Activated naive CD8-positive, alpha-beta T cell treated with anti-CD3 and anti-CD28 coated beads, Interleukin-2, amount 50 U/mL, for 24 hours (primary cell): ENCODE data around the gene LILRA5.
"Not testable (repeated sequence)": the region's sequence is repeated elsewhere in the genome, so short reads cannot be mapped to it uniquely, and the experiment has no call there.

Experiments used
- ATAC-seq: fragments of 150-1000 bp; cut with Tn5 transposase; one replicate; pipeline ENCODE4 v1.10.0; 2021
- DNase-seq: peaks from one replicate; pipeline ENCODE4 v3.0.0; 2021
- H3K27ac Mint-ChIP-seq: one replicate; pipeline ENCODE4 v1.8.0; 2021; ENCODE audit warnings: mild to moderate bottlenecking, mixed read lengths
- H3K27me3 Mint-ChIP-seq: one replicate; pipeline ENCODE4 v1.8.0; 2021; ENCODE audit warnings: mixed read lengths
- H3K36me3 Mint-ChIP-seq: one replicate; pipeline ENCODE4 v1.8.0; 2021; ENCODE audit warnings: low read depth, mixed read lengths
- H3K4me1 Mint-ChIP-seq: one replicate; pipeline ENCODE4 v1.8.0; 2021; ENCODE audit warnings: mixed read lengths
- H3K4me3 Mint-ChIP-seq: one replicate; pipeline ENCODE4 v1.8.0; 2021; ENCODE audit warnings: mild to moderate bottlenecking, moderate library complexity, mixed read lengths
- H3K9me3 Mint-ChIP-seq: one replicate; pipeline ENCODE4 v1.8.0; 2021; ENCODE audit warnings: mixed read lengths

Gene LILRA5

DNA sequence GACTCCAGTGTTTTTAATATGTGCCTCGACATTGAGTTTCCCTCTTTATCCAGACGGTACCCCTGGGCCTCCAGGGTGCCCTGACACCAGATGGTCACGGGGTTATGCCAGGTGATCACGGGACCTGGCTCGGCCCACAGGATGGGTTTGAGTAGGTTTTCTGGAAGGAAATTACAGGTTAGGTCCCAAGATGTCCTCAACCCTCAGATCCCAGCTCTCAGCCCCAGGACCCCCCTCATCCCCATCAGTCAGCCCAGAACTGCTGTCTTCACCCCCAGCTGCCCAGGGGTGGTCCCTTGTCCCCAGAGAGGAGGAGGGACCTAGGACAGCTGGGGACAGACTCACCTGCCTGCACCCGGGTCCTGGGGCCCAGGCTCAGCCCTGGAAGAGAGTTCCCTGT lies 25.6 kb upstream of the LILRA5 start:
- Mint-ChIP-seq H3K27ac (no peak overlapping the region), H3K4me1 (peaks cover 9% of the 10 kb centered on the region), H3K27me3 (no peaks in the 10 kb centered on the region), H3K36me3 (no peaks in the 10 kb centered on the region), H3K4me3 (no peak overlapping the region), H3K9me3 (no peaks in the 10 kb centered on the region)
- no peak for ATAC-seq
- DNase-seq: no peak

- no peak for ATAC-seq
- Mint-ChIP-seq H3K27me3 (no peaks in the 10 kb centered on the region), H3K36me3 (no peaks in the 10 kb centered on the region), H3K4me3 (no peak overlapping the region), H3K9me3 (no peaks in the 10 kb centered on the region), H3K27ac (no peak overlapping the region), H3K4me1 (peaks cover 9% of the 10 kb centered on the region)
- DNase-seq: no peak
Observed at GRCh38 chr19:54337858-54338230, 24.9 kb upstream of the LILRA5 start.

GRCh38 chr19:54336893-54337857 lies 24.2 kb upstream of the LILRA5 start:
- Mint-ChIP-seq H3K9me3 (no peaks in the 10 kb centered on the region), H3K36me3 (no peaks in the 10 kb centered on the region), H3K27ac (no peak overlapping the region), H3K4me1 (peaks cover 9% of the 10 kb centered on the region), H3K27me3 (no peaks in the 10 kb centered on the region), H3K4me3 (no peak overlapping the region)
- ATAC-seq (no peak), DNase-seq (no peak)

GRCh38 chr19:54335979-54336892 lies 23.3 kb upstream of the LILRA5 start:
- H3K36me3 Mint-ChIP-seq: no peaks in the 10 kb centered on the region
- H3K4me1 Mint-ChIP-seq: peaks cover 7% of the 10 kb centered on the region
- no peak overlapping the region for H3K27ac Mint-ChIP-seq

GRCh38 chr19:54335164-54335563 lies 22.2 kb upstream of the LILRA5 start:
- Mint-ChIP-seq H3K36me3 (no peaks in the 10 kb centered on the region), H3K9me3 (no peaks in the 10 kb centered on the region), H3K4me1 (peaks cover 7% of the 10 kb centered on the region), H3K27ac (no peak overlapping the region), H3K4me3 (no peak overlapping the region), H3K27me3 (no peaks in the 10 kb centered on the region)
- no peak for ATAC-seq
- no peak for DNase-seq

More at GRCh38 chr19:54335979-54336892, 23.3 kb upstream of the LILRA5 start:
- H3K9me3 Mint-ChIP-seq: no peaks in the 10 kb centered on the region
- DNase-seq (no peak), ATAC-seq (peak; percentile 18)
- no peaks in the 10 kb centered on the region for H3K27me3 Mint-ChIP-seq
- H3K4me3 Mint-ChIP-seq: no peak overlapping the region

DNA sequence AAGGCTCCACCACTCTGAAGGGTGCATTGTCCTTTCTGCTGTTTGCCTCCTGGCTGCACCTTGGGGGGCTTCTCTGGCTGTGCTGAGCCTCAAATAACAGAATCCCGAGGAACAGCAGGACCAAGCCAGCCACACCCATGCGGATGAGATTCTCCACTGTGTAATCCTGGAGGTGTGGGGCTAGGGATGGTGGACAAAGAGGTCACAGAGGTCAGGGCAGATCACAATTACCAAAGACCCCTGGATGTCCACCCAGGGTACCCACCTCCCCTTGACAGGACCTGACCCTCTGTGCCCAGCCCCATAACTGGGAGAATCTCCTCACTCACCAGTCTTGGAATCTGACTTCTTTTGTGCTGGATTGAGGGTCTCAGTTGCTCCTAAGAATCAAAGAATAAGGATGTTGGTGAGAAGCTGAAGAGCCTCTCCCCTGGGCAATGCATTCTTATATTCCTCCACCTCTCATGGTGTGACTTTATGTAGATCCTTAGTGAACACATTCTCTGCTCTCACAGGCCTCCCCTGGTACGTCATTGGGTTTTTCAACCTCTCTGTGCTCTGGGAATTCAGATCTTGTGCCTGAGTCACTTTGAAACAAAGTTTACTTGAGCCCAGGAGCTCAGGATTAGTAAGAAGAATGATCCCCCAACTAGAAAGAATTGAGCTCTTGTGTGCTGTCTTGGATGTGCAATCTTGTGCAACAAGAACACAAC lies 20.8 kb upstream of the LILRA5 start:
- DNase-seq (no peak), ATAC-seq (no peak)
- no peak overlapping the region for H3K4me3 Mint-ChIP-seq
- no peak overlapping the region for H3K27ac Mint-ChIP-seq
- peaks cover 2% of the 10 kb centered on the region for H3K9me3 Mint-ChIP-seq
- H3K27me3 Mint-ChIP-seq: no peaks in the 10 kb centered on the region
- H3K36me3 Mint-ChIP-seq: no peaks in the 10 kb centered on the region
- peaks cover 5% of the 10 kb centered on the region for H3K4me1 Mint-ChIP-seq

GRCh38 chr19:54332149-54332548 lies 19.2 kb upstream of the LILRA5 start:
- Mint-ChIP-seq H3K4me3 (no peak overlapping the region), H3K27me3 (no peaks in the 10 kb centered on the region), H3K27ac (no peak overlapping the region), H3K36me3 (no peaks in the 10 kb centered on the region), H3K9me3 (peaks cover 8% of the 10 kb centered on the region), H3K4me1 (peaks cover 16% of the 10 kb centered on the region)
- DNase-seq (no peak), ATAC-seq (no peak)

DNA sequence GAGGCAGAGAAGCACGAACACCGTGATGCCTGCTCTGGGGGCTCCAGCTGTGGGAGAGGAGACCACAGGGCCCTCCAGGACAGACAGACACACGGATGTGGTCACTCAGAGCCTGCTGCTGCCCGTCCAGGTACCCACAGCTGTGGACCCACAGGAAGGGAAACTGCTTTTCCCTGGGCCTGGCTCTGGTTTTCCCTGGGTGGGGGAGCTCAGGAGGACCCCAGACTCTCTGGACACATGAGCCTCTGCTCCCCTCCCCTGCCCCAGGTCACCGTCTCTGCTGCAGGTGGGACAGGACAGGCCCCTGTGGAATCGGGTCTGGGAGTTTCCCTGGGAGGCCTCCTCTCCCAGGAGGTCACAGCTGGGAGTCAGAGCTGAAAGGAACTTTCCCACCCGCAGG lies 18.7 kb upstream of the LILRA5 start:
- Mint-ChIP-seq H3K4me3 (no peak overlapping the region), H3K27ac (no peak overlapping the region), H3K9me3 (peaks cover 10% of the 10 kb centered on the region), H3K36me3 (no peaks in the 10 kb centered on the region), H3K4me1 (peaks cover 21% of the 10 kb centered on the region), H3K27me3 (no peaks in the 10 kb centered on the region)
- DNase-seq (no peak), ATAC-seq (no peak)

- ATAC-seq: no peak
- Mint-ChIP-seq H3K4me1 (peaks cover 30% of the 10 kb centered on the region), H3K4me3 (no peak overlapping the region), H3K27me3 (peaks cover 4% of the 10 kb centered on the region), H3K36me3 (no peaks in the 10 kb centered on the region), H3K27ac (no peak overlapping the region), H3K9me3 (peaks cover 10% of the 10 kb centered on the region)
- DNase-seq: no peak
Observed at GRCh38 chr19:54329476-54330165, 16.7 kb upstream of the LILRA5 start.

GRCh38 chr19:54328781-54329180 lies 15.8 kb upstream of the LILRA5 start:
- not testable (repeated sequence) for H3K27me3 Mint-ChIP-seq, H3K27ac Mint-ChIP-seq, DNase-seq, H3K36me3 Mint-ChIP-seq, H3K4me3 Mint-ChIP-seq, ATAC-seq
- Mint-ChIP-seq H3K4me1 (peaks cover 30% of the 10 kb centered on the region), H3K9me3 (peaks cover 10% of the 10 kb centered on the region)

- H3K4me3 Mint-ChIP-seq: no peak overlapping the region
- no peak for DNase-seq
Observed at GRCh38 chr19:54325631-54326030, 12.7 kb upstream of the LILRA5 start.

DNA sequence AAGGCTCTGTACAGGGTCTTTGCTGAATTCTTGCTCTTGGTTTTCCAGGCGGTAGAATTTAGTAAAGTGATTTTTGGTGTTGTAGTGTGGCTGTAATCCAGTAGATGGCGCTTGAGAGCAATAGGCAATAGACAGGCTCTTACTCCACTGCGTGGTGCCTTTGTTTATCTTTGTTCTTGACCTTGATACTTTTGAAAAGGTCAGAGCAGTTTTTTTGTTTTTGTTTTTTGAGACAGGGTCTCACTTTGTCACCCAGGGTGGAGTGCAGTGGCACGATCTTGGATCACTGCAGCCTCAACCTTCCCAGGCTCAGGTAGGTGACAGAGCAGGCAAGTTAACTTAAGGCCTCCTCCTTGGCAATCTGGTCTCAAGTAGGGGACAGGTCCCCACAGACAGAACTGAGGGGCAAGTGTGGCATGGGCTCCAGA lies 12.2 kb upstream of the LILRA5 start:
- no peak overlapping the region for H3K27ac Mint-ChIP-seq
- H3K27me3 Mint-ChIP-seq: peaks cover 6% of the 10 kb centered on the region
- peak; percentile 45 for DNase-seq
- peaks cover 30% of the 10 kb centered on the region for H3K4me1 Mint-ChIP-seq
- H3K36me3 Mint-ChIP-seq: no peaks in the 10 kb centered on the region
- no peak overlapping the region for H3K4me3 Mint-ChIP-seq
- H3K9me3 Mint-ChIP-seq: peaks cover 10% of the 10 kb centered on the region
- peak; percentile 52 for ATAC-seq

More at GRCh38 chr19:54325631-54326030, 12.7 kb upstream of the LILRA5 start:
- Mint-ChIP-seq H3K36me3 (no peaks in the 10 kb centered on the region), H3K4me1 (peaks cover 30% of the 10 kb centered on the region), H3K27me3 (peaks cover 6% of the 10 kb centered on the region), H3K9me3 (peaks cover 10% of the 10 kb centered on the region), H3K27ac (no peak overlapping the region)
- ATAC-seq: no peak

DNA sequence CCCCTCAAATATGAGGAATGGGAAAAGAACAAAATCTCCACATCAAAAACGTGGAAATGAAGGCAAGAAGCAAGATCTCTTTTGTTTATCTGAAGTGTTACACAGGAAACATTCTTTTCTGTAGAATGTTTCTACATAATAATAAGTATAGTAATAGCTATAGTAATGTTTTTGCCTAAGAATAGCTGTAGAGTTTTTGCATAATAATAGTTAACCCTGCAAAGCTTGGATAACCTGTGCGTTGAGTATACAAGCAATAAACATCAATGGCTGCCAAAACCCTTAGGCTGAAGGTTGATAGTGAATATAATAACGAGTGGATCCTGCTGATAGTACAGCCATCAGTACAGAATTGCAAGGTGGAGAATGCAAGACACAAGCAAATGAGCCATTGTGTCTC lies 11.1 kb upstream of the LILRA5 start:
- Mint-ChIP-seq H3K27ac (no peak overlapping the region), H3K4me3 (no peak overlapping the region), H3K27me3 (peaks cover 6% of the 10 kb centered on the region), H3K36me3 (no peaks in the 10 kb centered on the region), H3K9me3 (peaks cover 10% of the 10 kb centered on the region), H3K4me1 (peaks cover 28% of the 10 kb centered on the region)
- ATAC-seq (no peak), DNase-seq (no peak)

- H3K9me3 Mint-ChIP-seq, H3K27ac Mint-ChIP-seq, H3K4me3 Mint-ChIP-seq, H3K27me3 Mint-ChIP-seq, ATAC-seq, DNase-seq, H3K36me3 Mint-ChIP-seq: not testable (repeated sequence)
- H3K4me1 Mint-ChIP-seq: peaks cover 19% of the 10 kb centered on the region
Observed at GRCh38 chr19:54322934-54323333, 10.0 kb upstream of the LILRA5 start.
